ENCODE results near the gene LIN7C. TPM values are rescaled to one million over a fixed set of nuclear protein-coding genes. Genes with fewer than 3 reads are reported as not detected.

Gene LIN7C
- total and polyA plus RNA-seq, 2 of the 13 experiments (the other 11 are each of a cell fraction or from before 2014, with no cell fraction given): 14.8 to 37.2 TPM

- TF ChIP-seq AFF4 (CRISPR knock-in tag; IDR thresholded peaks at IDR 0.05): no peak
- no peak for TF ChIP-seq SRSF4 (IDR thresholded peaks at IDR 0.05; ENCODE audit: low read depth, low read length, poor library complexity, severe bottlenecking)
- TF ChIP-seq NCOA2 (CRISPR knock-in tag; IDR thresholded peaks at IDR 0.05): no peak
- TF ChIP-seq JUNB (CRISPR knock-in tag; IDR thresholded peaks at IDR 0.05; ENCODE audit: borderline replicate concordance): no peak
- no peak for TF ChIP-seq NFYB (CRISPR knock-in tag; IDR thresholded peaks at IDR 0.05)
- TF ChIP-seq NR2F6 (IDR thresholded peaks at IDR 0.05): no peak
- no peak for TF ChIP-seq NR2F6 (CRISPR knock-in tag; IDR thresholded peaks at IDR 0.05)
- TF ChIP-seq ZNF446 (CRISPR knock-in tag; IDR thresholded peaks at IDR 0.05): peak; percentile 83; the same call in 1 of the 2 replicates
- no peak for TF ChIP-seq ZNF589 (CRISPR knock-in tag; conservative IDR thresholded peaks at IDR 0.05)
- peak; percentile 43; the same call in 1 of the 2 replicates for TF ChIP-seq SIN3A (IDR thresholded peaks at IDR 0.05; ENCODE audit: borderline replicate concordance, low read depth, low read length)
- TF ChIP-seq CAMTA2 (CRISPR knock-in tag; IDR thresholded peaks at IDR 0.05; ENCODE audit: borderline replicate concordance): no peak
- no peak for TF ChIP-seq ZMYM2 (CRISPR knock-in tag; IDR thresholded peaks at IDR 0.05)
- no peak for TF ChIP-seq MXI1 (IDR thresholded peaks at IDR 0.05; ENCODE audit: borderline replicate concordance, low read depth, low read length)
- TF ChIP-seq SAP130 (CRISPR knock-in tag; IDR thresholded peaks at IDR 0.05; ENCODE audit: low read depth): peak; percentile 42; the same call in 1 of the 2 replicates
- TF ChIP-seq ZNF33A (CRISPR knock-in tag; IDR thresholded peaks at IDR 0.05; ENCODE audit: borderline replicate concordance): no peak
- no peak for TF ChIP-seq ZNF264 (CRISPR knock-in tag; IDR thresholded peaks at IDR 0.05)
- no peak for TF ChIP-seq NAIF1 (CRISPR knock-in tag; IDR thresholded peaks at IDR 0.05; ENCODE audit: borderline replicate concordance)
- no peak for TF ChIP-seq HIC2 (CRISPR knock-in tag; IDR thresholded peaks at IDR 0.05; ENCODE audit: low read depth)
- no peak for TF ChIP-seq SMAD3 (CRISPR knock-in tag; IDR thresholded peaks at IDR 0.05)
Observed at GRCh38 chr11:27470826-27471588, 35.6 kb downstream of the LIN7C start (continued).
